Neural progenitor cell (in vitro differentiated cells): ENCODE measurements around the gene SLC25A34.

ENCODE experiments used
- CTCF ChIP-seq: fragments of 200-600 bp; sonication (generic); IDR thresholded peaks from 2 replicates; pipeline ENCODE4 v1.5.1; 2017; ENCODE audit warnings: antibody characterized with exemption, mild to moderate bottlenecking
- EZH2 ChIP-seq: fragments of 200-600 bp; sonication (generic); IDR thresholded peaks from 2 replicates; pipeline ENCODE4 v1.6.1; 2017; ENCODE audit warnings: antibody characterized with exemption, mild to moderate bottlenecking, moderate library complexity
- EZH2phosphoT487 ChIP-seq: fragments of 200-600 bp; sonication (generic); IDR thresholded peaks from 2 replicates; pipeline ENCODE4 v1.6.1; 2017; ENCODE audit warnings: antibody characterized with exemption

GRCh38 chr1:15693371-15693770 is 42.7 kb upstream of the SLC25A34 start:
- TF ChIP-seq CTCF (no peak), EZH2 (no peak), EZH2phosphoT487 (no peak)
